Measurements from ENCODE around the gene ING3.

Gene ING3

DNA sequence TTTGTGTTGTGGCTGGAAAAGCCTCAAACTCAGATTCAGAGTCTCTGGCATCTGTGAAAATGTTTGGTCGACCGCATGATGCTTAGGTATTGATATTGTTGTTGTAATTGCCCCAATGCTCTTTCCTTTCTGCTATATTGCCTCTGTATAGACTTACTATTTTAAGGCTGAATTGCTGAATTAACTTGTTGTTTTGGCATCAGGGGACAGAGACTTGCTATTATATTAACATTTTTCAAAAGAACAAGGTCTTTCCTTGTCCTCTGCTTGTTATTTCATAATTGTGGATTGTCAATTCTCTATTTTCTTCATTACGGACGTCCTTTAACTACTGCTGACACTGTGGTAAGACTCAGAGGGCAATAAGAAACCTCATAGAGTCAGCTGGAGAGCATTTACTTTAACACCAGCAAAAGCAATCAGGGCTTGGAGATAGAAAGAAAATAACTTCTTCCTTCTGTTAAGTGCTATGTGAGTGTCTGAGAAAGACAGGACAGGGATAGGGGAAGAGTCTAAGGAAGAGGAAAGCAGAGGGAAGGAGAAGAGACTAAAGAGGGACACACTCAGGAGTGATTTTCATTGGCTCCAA lies 55.5 kb downstream of the ING3 start:
- DNase-seq: no peak

DNA sequence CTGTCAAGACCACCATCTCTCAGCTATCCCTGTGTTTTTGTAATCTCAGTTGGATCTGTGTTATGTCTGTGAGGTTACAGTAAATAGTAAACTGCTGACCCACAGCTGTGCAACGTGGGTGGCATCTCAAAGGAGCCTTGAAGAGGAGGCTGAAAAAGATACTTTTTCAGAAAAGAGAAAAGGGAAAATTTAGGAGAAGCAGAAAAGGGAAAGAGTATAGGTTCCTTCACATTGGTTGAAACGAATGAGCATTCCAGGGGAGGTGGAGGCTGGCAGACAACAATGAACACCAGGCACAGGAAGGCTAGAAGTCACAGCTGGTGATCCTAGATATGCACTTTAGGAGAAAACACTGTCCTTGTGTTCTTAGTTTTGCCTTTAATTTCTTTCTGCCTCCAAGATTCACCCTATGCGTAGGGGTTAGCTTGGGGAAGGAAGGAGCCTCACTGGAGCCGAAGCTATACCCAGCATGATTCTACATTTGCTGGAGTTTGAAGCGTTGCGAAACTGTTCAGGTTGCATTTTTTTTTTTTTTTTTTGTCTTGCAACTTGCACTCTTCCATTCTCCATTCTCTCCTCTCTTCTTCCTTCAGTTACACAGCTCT lies 56.2 kb downstream of the ING3 start:
- DNase-seq: no peak

DNA sequence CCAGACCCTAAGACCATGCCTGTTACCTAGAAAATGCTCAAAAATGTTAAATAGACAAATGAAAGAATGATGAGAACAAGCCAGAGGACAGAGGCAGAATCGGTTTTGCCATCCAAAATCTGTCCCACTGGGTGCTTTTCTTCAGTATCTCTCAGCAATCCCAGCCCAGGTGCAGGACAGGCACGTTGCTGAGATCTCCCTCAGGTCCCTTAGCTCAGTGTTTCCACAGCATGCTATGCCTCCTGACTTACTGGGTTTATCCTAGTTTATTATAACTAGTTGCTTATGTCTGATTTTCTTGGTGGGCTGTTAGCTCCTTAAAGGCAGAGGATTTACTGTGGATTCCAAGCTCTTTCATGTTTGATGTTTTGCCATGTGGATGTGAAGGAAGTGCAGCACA lies 58.2 kb downstream of the ING3 start:
- no peak for DNase-seq

DNA sequence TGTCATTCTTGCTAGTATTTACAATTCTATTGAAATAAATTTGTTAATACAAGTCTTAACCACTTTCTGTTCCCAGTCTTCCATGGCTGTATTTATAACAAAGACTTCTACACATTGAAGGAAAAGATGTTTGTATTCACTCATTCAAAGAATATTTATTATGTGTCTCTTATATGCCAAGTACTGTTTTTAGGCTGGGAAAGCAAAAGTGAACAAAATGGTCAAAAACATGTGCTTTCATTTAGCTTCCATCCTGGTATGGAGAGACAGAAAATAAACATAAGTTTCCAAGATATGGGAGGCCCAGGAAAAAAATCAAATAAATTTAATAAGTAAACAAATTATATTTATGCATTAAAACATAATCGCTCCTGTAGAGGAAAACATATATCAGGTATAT lies 60.8 kb downstream of the ING3 start:
- no peak for DNase-seq

DNA sequence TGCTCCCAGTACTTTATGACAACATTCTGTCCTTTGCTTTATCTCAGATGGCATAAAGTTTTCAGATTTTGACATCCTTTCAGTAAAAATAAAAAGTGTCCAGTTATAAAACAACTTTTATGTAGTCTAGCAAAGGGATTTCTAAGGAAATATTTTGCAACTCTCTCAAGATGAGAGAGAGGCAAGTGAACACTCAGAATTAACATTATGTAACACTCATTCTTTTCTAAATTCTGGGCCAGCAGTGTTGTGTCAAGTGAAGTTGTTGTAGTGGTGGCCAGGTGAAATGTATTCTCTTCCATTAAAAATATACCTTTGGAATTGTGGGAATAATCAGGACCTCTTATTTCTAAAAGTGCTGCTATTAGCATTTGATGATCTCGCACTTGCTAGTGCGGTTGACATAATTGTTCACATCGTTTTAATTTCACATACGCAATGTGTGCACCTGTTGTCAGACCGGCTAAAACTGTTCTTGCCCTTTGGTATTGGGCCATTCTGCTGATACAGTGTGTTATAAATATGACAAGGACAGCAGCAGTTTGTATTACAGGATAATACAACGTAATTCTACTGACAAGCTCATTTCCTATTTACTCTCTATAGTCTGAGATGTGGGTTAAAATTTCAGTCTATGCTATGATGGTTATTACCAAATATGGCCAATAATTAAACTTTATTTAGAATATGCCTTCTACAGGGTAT lies 61.7 kb downstream of the ING3 start:
- no peak for DNase-seq

DNA sequence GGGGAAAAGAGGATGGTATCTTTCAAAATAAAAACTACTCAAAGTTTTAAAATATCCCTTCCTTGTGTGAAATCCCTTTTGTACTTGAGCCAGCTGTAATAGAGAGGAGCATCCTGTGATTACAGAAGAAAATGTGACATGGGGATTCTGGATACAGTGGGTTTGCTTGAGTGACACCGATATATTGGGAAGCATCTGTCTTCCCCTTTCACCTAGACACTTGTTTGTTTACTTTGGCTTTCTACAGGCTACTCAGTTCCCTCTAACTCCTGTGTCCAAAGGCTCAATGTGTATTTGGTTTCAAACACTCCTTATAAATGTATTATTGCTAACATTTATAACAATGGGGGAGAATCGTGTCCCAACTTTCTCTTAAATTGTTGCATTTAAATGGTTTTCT lies 62.3 kb downstream of the ING3 start:
- no peak for DNase-seq

DNA sequence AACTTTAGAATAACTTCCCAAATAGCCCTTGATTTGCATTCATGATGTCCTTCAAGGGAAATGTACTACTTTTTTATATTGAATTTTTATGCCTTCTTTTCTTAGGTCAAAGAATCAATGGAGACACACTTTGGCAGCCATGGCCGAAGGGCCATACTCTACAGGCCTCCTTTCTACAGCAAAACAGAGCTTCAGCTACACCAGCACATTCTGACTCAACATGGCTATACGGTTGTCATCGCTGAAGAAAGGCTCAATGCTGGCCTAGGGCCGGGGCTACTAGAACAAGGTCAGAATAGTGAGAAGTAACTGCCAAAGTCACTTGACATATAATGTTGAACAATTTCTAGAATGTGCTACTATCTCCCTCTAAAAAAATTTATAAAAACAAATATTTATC lies 65.0 kb downstream of the ING3 start:
- DNase-seq: no peak

DNA sequence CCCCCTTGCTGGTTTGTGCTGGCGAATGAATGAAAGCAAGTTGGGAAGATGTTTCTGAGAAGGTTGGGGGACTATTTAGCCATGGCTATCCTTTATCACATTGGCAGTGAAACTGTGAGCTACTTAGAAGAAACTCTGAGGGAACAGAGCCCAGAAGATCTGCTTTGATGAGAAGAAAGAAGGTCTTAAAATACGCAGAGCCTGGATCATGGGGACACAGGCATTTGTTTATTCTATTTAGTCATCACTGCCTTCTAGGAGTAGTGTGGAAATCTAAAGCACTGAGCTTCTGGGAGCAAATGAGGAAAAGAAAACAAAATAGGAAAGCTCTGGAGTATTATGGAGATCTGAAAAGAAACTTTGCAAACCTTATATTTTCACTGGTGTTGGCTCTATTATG lies 66.4 kb downstream of the ING3 start:
- DNase-seq: no peak

DNA sequence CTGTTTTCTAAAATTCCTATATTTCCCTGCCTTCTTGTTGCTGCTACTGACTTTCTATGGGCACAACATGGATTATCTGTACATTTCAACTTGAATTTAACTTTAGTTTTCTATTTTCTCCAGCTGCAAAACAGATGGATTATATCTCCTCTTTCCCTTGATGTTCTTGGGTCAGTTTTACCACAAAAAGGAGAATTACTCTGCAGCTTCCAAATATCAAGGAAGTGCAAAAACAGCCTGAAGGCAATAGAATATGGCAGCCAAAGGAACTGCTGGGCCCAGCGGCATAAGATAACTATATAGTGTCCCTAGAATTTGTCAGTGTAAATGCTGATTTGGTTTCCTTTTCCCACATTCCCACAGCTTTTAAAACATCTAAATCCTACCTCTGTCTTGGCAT lies 67.0 kb downstream of the ING3 start:
- no peak for DNase-seq

DNA sequence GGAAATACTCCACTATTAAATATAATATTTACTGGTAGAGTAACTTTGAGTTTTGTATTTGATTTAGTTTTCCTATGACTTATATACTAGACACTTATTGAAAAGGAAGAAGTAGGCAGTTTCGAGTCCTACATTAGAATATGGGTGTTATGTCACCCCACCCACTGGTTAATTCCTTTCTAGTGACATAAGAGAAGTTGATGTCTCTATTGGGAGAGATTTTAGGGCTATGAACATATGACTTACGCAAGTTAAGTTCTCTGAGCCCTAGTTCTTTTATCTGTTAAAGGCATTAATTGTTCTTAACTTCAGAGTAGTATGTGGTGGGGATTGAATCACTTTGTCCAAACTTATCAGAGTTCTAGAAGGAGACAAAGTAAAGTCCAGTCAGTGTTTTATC lies 68.4 kb downstream of the ING3 start:
- no peak for DNase-seq

DNA sequence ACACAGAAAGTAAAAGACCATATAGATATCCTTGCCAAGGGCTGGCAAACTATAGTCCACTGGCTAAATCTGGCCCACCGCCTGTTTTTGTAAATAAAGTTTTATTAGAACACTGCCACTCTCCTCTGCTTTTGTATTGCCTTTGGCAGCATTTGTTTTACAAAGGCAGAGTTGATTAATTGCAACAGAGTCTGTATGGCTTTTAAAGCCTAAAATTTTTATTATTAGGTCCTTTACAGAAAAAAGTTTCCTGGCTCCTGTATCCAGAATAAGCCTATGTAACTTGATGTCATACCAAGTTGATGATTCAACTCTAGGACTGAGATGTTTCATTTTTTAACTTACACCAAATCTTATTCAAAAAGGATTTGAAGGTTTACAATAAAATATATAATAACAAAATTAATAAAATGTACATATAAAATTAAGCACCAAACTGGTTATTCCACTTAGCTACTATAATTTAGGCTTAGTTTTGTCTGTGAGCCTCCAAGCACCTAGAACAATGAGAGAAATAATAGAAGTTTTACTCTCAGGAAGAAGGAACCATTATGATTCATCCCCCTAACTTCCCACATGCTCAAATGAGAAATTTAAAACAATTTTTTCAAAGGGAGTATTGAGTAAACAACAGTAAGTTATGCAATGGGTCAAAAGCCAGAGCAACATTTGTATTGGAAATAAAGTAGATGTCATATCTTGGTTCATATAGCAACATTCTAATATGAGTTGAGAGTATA lies 69.8 kb downstream of the ING3 start:
- no peak for DNase-seq

DNA sequence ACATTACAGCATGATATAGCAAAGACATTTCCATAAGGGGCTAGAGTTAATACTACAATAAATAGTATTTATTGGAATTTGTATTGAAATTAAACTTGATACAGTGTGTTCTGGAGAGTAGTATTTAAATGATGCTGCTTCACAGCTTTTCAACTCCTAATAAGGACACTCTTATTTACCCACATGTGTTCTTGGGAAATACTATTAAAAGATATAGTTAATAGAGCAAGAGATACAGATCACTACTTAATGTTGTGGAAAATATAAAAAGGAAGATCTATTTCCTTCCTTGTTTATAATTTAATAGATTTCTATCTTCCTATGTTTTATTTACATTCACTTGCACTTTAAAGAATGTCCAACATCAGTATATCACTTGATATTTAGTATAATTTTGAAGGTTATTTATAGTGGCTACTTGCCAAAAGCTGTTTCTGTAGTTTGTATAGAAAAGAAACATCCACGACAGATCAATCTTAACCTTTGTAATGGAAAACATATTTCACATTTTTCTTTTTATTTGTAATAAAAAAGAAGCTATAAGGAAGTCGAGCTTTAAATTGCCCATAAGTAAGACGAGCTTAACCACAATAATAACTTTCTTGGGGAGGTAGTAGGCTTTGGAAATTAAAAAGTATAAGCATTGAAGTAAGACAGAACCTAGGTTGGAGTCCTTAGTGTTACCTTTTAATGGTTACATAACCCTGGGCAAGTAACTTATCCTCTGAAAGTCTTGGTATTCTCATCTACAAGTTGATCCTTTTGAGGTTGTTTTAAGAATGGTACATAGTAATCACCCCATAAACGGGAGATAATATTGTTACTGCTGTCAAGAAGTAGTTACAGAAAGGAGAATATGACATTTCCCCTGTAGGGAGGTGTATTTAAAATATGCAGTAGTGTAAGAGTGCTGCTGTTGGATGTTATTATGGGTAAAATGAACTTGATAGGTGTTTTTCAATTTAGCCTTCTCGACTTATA lies 70.7 kb downstream of the ING3 start:
- no peak for DNase-seq

DNA sequence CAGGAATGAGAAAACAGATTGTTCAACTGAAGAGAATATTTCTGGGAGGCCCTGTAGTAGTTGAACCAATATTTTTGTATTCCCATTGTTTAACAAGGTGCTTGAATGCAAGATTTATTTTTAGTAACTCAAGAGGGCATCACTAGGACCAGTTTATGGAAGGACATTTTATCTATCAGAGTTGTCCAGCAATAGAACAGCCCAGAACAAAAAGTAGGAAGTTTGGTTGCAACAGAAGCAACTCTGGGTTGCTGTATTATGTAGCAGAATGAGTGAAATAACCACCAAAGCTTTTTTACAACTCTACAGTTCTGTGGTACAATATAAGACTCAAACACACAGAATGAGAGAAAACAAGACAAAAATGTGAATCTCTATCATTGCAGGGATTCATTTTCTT lies 72.6 kb downstream of the ING3 start:
- no peak for DNase-seq

DNA sequence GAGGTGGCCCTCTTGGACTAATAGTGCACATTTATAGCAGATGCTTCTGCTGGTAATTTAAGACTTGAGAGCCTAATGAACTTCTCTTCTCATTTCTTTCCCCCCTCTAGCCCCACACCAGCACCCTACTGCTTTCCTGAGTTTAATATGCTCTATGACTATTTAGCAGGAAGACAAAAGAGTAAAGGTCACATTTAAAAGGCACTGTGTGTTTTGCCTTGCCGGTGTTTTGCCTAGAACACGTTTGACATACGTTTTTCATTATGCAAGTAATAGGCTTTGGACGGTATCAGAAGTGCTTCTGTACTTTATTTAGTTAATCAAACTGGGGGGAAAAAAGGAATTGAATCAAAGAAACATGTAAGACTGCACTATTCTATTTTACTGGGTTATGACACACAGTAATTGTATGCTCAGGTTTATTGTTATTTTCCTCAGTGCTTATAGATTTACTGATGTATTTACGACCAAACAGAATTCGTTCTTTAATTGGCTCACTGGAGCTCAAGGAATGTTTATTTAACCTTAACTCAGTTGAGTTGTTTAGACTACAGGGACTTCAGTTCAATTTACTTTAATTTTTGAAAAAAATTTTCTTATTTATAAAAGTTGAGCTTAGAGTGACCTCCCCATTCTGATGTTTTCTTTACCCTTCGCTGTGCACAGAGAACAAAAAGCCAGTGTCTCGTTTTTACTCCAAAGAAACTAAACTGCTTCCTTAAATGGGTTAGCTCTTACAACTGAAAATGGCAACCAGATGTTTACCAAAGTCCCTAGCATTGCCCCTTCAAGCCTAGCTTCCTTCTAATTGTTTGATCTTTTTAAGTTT lies 73.3 kb downstream of the ING3 start:
- no peak for DNase-seq

DNA sequence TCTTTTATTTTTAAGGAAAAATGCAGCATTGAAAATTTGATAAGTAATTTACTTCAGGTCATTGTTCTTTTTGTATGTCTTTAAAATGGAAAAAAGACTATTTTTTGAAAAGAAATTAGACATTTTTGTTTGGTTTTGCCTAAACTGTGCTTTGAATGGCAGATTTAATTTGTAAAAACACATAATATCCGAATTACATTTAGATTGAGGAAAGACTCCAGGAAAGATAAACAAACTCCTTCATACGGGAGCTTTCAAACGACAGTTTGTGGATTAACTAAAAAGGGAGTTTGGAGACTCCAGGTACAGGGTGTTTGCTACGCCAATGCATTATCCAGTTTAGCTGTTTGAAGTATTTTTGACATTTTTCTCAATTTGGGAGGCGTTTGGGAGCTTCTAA lies 74.0 kb downstream of the ING3 start:
- DNase-seq: no peak

DNA sequence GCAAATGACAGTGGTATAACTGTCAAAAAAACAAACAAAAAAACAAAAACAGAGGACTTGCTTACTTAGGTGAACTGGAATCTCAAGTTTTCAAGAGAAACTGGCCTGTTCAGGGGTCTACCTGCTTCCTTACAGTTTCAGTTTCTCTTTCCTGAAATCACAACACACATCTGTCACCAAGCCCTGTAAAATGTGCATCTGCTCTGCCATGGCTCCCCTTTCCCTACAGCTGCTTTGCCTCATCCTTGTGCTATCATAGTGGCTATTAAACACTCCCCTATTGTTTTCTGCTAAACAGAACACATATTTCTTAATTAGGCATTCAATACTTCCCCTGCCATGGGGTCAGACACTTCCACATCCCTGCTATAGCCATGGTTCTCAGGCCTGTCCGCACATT lies 75.6 kb downstream of the ING3 start:
- no peak for DNase-seq

DNA sequence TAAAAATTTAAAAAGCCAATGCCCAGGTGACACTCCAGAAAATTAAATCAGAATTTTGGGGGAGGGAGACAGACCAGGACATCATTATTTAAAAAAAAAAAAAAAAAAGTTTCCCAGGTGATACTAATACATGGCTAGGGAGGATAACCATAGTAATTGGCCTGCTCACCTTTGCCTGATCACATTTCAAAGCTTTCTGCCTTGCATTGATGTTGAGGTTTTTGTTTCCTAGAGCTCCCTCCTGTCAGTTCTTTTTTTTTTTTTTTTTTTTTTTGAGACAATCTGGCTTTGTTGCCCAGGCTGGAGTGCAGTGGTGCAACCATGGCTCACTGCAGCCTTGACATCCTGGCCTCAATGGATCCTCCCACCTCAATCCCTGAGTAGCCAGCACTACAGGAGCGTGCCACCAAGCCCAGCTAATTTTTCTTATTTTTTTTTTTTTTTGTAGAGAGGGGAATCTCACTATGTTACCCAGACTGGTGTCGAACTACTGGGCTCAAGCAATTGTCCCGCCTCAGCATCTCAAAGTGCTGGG lies 76.1 kb downstream of the ING3 start:
- no peak for DNase-seq
